DOHH2 (cell line): ENCODE data around the gene TUBB2B.

Experiments used
- H3F3A ChIP-seq: fragments of 200-600 bp; sonication (generic), shearing (Covaris generic); 2 replicates; pipeline ENCODE4 v1.6.0; 2016; ENCODE audit warnings: antibody characterized with exemption, mild to moderate bottlenecking; ENCODE audit not compliant: control insufficient read depth, insufficient read depth
- H3K27ac ChIP-seq: fragments of 200-600 bp; sonication (generic); 2 replicates; pipeline ENCODE4 v1.5.1; 2014; ENCODE audit warnings: low read depth, mild to moderate bottlenecking, low read length, moderate library complexity
- H3K27me3 ChIP-seq: fragments of 200-600 bp; sonication (generic); 2 replicates; pipeline ENCODE4 v1.6.1; 2014; ENCODE audit warnings: mild to moderate bottlenecking, low read length, mixed read lengths; ENCODE audit not compliant: control insufficient read depth
- H3K36me3 ChIP-seq: fragments of 200-600 bp; sonication (generic); 2 replicates; pipeline ENCODE4 v1.6.1; 2014; ENCODE audit warnings: mild to moderate bottlenecking, low read length, moderate library complexity, mixed read lengths; ENCODE audit not compliant: control insufficient read depth
- H3K4me1 ChIP-seq: fragments of 200-600 bp; sonication (generic); 2 replicates; pipeline ENCODE4 v1.6.1; 2014; ENCODE audit warnings: mild to moderate bottlenecking, low read length, mixed read lengths; ENCODE audit not compliant: control insufficient read depth
- H3K4me2 ChIP-seq: fragments of 200-600 bp; sonication (generic); 2 replicates; pipeline ENCODE4 v1.6.0; 2014; ENCODE audit warnings: mild to moderate bottlenecking, low read length, moderate library complexity
- H3K4me3 ChIP-seq: fragments of 200-600 bp; sonication (generic); 2 replicates; pipeline ENCODE4 v1.5.1; 2014; ENCODE audit warnings: mild to moderate bottlenecking, low read length, mixed read lengths
- H3K79me2 ChIP-seq: fragments of 200-600 bp; sonication (generic); 2 replicates; pipeline ENCODE4 v1.6.1; 2014; ENCODE audit warnings: mild to moderate bottlenecking, low read length, mixed read lengths; ENCODE audit not compliant: control insufficient read depth
- H3K9me2 ChIP-seq: fragments of 200-600 bp; sonication (generic); replicated peaks from 2 replicates; pipeline ENCODE4 v1.6.1; 2014; ENCODE audit warnings: mild to moderate bottlenecking, low read length, mixed read lengths; ENCODE audit not compliant: control insufficient read depth
- H3K9me3 ChIP-seq: fragments of 200-600 bp; sonication (generic); 2 replicates; pipeline ENCODE4 v1.6.1; 2014; ENCODE audit warnings: antibody characterized with exemption, low read length, mixed read lengths; ENCODE audit not compliant: control insufficient read depth, insufficient read depth
- H4K20me1 ChIP-seq: fragments of 200-600 bp; sonication (generic); 2 replicates; pipeline ENCODE4 v1.6.0; 2014; ENCODE audit warnings: low read depth, mild to moderate bottlenecking, antibody characterized with exemption, low read length, moderate library complexity; ENCODE audit not compliant: control insufficient read depth, insufficient read depth
- CTCF ChIP-seq: fragments of 200-600 bp; sonication (generic); IDR thresholded peaks from one replicate; pipeline ENCODE4 v1.5.1; 2014; ENCODE audit warnings: antibody characterized with exemption, mild to moderate bottlenecking, low read depth, low read length; ENCODE audit not compliant: poor library complexity, severe bottlenecking
- EZH2phosphoT487 ChIP-seq: fragments of 200-600 bp; sonication (generic); IDR thresholded peaks from 2 replicates; pipeline ENCODE4 v1.6.1; 2017; ENCODE audit warnings: borderline replicate concordance, mild to moderate bottlenecking, antibody characterized with exemption, low read length, moderate library complexity, mixed read lengths

The TUBB2B gene

GRCh38 chr6:3258720-3259490 is 31.5 kb upstream of the TUBB2B start, which contains the start of gene PSMG4:
PSMG4 (plus strand) TSS chr6:3258947; CDS start chr6:3259023, 76 bp downstream.
- H3K4me3 ChIP-seq = peak within 1 kb of the TSS; percentile 75
- no peaks in the 10 kb centered on the region for H3K9me2 ChIP-seq
- no peaks in the 10 kb centered on the region for H3F3A ChIP-seq
- no peaks in the 10 kb centered on the region for H3K27me3 ChIP-seq
- no peaks in the 10 kb centered on the region; the same call in 1 of the 2 replicates for H4K20me1 ChIP-seq
- peaks cover 49% of the 10 kb centered on the region for H3K79me2 ChIP-seq
- H3K9me3 ChIP-seq = peaks cover 6% of the 10 kb centered on the region; the same call in 1 of the 2 replicates
- peak within 1 kb of the TSS; percentile 87 for H3K4me2 ChIP-seq
- TF ChIP-seq EZH2phosphoT487 (no peak), CTCF (no peak)
- peaks cover 14% of the 10 kb centered on the region for H3K4me1 ChIP-seq
- H3K36me3 ChIP-seq = peaks cover 32% of the 10 kb centered on the region
- peak within 1 kb of the TSS; percentile 21 for H3K27ac ChIP-seq

- no peaks in the 10 kb centered on the region for H3K9me2 ChIP-seq
- peak overlapping the region; percentile 75; the same call in 1 of the 2 replicates for H3K4me3 ChIP-seq
- H3F3A ChIP-seq = no peaks in the 10 kb centered on the region
- no peaks in the 10 kb centered on the region; the same call in 1 of the 2 replicates for H4K20me1 ChIP-seq
- peaks cover 25% of the 10 kb centered on the region for H3K36me3 ChIP-seq
- H3K9me3 ChIP-seq = peaks cover 9% of the 10 kb centered on the region; the same call in 1 of the 2 replicates
- peak overlapping the region; percentile 87 for H3K4me2 ChIP-seq
- no peak overlapping the region for H3K27ac ChIP-seq
- peaks cover 42% of the 10 kb centered on the region for H3K79me2 ChIP-seq
- H3K4me1 ChIP-seq = peaks cover 14% of the 10 kb centered on the region
- no peaks in the 10 kb centered on the region for H3K27me3 ChIP-seq
- no peak for TF ChIP-seq EZH2phosphoT487
- TF ChIP-seq CTCF = no peak
These were observed 30.7 kb upstream of the TUBB2B start for GRCh38 chr6:3258201-3258600.

- no peak overlapping the region for H3K4me3 ChIP-seq
- H3K79me2 ChIP-seq = no peaks in the 10 kb centered on the region
- peaks cover 3% of the 10 kb centered on the region; the same call in 1 of the 2 replicates for H3K27me3 ChIP-seq
- peaks cover 9% of the 10 kb centered on the region for H3K4me1 ChIP-seq
- H3K9me3 ChIP-seq = peaks cover 9% of the 10 kb centered on the region; the same call in 1 of the 2 replicates
- H3K4me2 ChIP-seq = no peak overlapping the region
- H3F3A ChIP-seq = no peaks in the 10 kb centered on the region
- H3K9me2 ChIP-seq = no peaks in the 10 kb centered on the region
- TF ChIP-seq EZH2phosphoT487 (no peak), CTCF (no peak)
- H4K20me1 ChIP-seq = no peaks in the 10 kb centered on the region
- H3K36me3 ChIP-seq = no peaks in the 10 kb centered on the region
- H3K27ac ChIP-seq = no peak overlapping the region
These were observed 26.1 kb upstream of the TUBB2B start for GRCh38 chr6:3253597-3253961.
